Subcutaneous abdominal adipose tissue (tissue), 5 donors: ENCODE measurements around the gene MADD.

Source experiments
- H3K27ac ChIP-seq: one replicate; pipeline ENCODE4 v1.7.0; 2013; ENCODE audit warnings: low read depth, mild to moderate bottlenecking, inconsistent platforms, low read length, moderate library complexity
- H3K27me3 ChIP-seq, 5 donors: one replicate each; pipeline ENCODE4 v1.7.0; 2013; ENCODE audit warnings: low read length in 5 of 5, inconsistent platforms in 1 of 5; ENCODE audit not compliant: control insufficient read depth in 5 of 5, insufficient read depth in 4 of 5
- H3K36me3 ChIP-seq, 5 donors: one replicate each; pipeline ENCODE4 v1.7.0; 2013; ENCODE audit warnings: low read length in 5 of 5; ENCODE audit not compliant: control insufficient read depth in 5 of 5, insufficient read depth in 5 of 5
- H3K4me1 ChIP-seq, 5 donors: one replicate each; pipeline ENCODE4 v1.7.0; 2013; ENCODE audit warnings: low read length in 5 of 5, mild to moderate bottlenecking in 3 of 5, moderate library complexity in 1 of 5; ENCODE audit not compliant: control insufficient read depth in 5 of 5, insufficient read depth in 5 of 5
- H3K4me3 ChIP-seq, 5 donors: one replicate each; pipeline ENCODE4 v1.7.0; 2013; ENCODE audit warnings: low read length in 5 of 5, low read depth in 1 of 5
- H3K9ac ChIP-seq, 5 donors: one replicate each; pipeline ENCODE4 v1.7.0; 2013; ENCODE audit warnings: low read length in 5 of 5, mild to moderate bottlenecking in 4 of 5, moderate library complexity in 3 of 5
- H3K9me3 ChIP-seq, 5 donors: one replicate each; pipeline ENCODE4 v1.7.0; 2013; ENCODE audit warnings: low read length in 5 of 5; ENCODE audit not compliant: control insufficient read depth in 5 of 5
- donor health status: healthy.
- donor health status: healthy.
- donor health status: healthy.
- donor health status: healthy.
- donor health status: healthy.

Gene MADD

DNA sequence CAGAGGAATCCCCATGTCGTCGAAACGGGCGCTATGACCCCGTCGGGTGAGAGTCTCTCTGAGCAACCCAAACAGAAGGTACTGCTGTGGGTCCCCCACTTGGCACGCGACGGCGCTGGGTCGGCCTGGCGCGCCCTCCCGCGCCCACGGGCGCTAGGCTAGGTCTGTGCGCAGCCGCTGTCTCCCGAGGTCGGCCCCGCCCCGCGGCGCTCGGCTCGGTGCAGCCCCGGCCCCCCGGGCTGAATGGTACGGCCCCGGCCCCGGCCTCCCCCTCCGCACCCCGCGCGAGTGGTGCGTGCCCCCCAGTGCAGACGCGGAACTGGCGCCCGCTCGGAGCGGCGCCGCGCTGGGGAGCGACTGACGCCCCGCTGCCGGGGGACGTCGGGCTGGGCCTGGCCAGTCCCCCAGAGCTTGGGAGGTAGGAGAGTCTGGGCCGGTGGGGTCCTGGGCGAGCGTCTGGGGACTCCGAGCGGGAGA lies at the start of gene MADD:
Gene MADD (plus strand): TSS at position 305 of the 477 bp plus-strand sequence.
- peak within 1 kb of the TSS; percentile 81 for H3K27ac ChIP-seq
- H3K4me3 ChIP-seq, result peak within 1 kb of the TSS; percentile 77 to 90 (median 81)
- H3K9me3 ChIP-seq, result no peaks in the 10 kb centered on the region
- H3K9ac ChIP-seq, result peak within 1 kb of the TSS in 4 of 5 donors; percentile 49 to 74 (median 72)
- peaks cover 0 to 27% (median 19%) of the 10 kb centered on the region in 5 donors for H3K36me3 ChIP-seq
- peaks cover 2 to 45% (median 39%) of the 10 kb centered on the region in 5 donors for H3K4me1 ChIP-seq
- no peaks in the 10 kb centered on the region for H3K27me3 ChIP-seq

DNA sequence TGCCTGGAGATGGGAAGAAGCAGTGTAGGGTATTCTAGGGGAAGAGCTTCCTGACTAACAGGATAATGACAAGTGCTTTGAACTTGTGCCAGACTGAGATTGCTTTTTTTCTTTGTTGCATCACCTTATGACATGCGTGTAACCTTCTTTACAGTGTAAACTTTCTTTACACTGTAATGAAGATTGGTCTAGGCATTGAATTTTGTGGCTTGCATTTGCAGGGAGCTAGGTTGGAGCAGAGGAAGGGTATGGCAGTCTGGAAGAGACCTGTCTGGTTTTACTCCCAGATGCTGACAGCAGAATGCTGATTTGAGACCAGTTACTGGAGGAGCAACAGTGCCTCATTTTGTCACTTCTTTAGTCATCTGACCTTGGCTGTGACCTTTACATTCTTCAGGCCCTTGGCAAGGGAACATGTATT lies 49.5 kb upstream of the MADD start:
- H3K4me1 ChIP-seq, result peaks cover 7 to 26% (median 16%) of the 10 kb centered on the region in 5 donors

DNA sequence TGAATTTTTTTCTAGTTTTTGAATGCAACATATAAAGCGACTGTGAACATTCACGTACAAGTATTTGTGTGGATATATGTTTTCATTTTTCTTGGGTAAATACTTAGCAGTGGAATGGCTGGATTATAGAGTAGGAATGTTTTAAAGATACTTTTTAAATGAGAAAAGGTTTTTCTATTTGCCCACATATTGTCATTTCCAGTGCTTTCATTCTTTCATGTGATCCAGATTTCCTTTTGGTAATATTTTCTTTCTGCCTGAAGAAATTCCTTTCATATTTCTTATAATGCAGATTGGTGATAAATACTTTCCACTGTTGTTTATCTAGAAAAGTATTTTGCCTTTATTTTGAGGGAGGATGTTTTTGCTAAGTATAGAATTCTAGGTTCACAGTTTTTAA lies 47.2 kb upstream of the MADD start:
- H3K9me3 ChIP-seq, result no peaks in the 10 kb centered on the region
- no peaks in the 10 kb centered on the region for H3K27me3 ChIP-seq
- no peak overlapping the region for H3K27ac ChIP-seq
- no peak overlapping the region for H3K9ac ChIP-seq
- peaks cover 0 to 6% (median 0%) of the 10 kb centered on the region in 5 donors for H3K4me1 ChIP-seq
- peaks cover 7 to 31% (median 16%) of the 10 kb centered on the region in 5 donors for H3K36me3 ChIP-seq
- H3K4me3 ChIP-seq, result no peak overlapping the region

More for the DNA sequence above, 49.5 kb upstream of the MADD start:
- Histone ChIP-seq H3K27me3 (no peaks in the 10 kb centered on the region), H3K9ac (no peak overlapping the region), H3K4me3 (no peak overlapping the region), H3K9me3 (no peaks in the 10 kb centered on the region), H3K36me3 (peaks cover 6 to 29% (median 16%) of the 10 kb centered on the region in 5 donors), H3K27ac (no peak overlapping the region)

DNA sequence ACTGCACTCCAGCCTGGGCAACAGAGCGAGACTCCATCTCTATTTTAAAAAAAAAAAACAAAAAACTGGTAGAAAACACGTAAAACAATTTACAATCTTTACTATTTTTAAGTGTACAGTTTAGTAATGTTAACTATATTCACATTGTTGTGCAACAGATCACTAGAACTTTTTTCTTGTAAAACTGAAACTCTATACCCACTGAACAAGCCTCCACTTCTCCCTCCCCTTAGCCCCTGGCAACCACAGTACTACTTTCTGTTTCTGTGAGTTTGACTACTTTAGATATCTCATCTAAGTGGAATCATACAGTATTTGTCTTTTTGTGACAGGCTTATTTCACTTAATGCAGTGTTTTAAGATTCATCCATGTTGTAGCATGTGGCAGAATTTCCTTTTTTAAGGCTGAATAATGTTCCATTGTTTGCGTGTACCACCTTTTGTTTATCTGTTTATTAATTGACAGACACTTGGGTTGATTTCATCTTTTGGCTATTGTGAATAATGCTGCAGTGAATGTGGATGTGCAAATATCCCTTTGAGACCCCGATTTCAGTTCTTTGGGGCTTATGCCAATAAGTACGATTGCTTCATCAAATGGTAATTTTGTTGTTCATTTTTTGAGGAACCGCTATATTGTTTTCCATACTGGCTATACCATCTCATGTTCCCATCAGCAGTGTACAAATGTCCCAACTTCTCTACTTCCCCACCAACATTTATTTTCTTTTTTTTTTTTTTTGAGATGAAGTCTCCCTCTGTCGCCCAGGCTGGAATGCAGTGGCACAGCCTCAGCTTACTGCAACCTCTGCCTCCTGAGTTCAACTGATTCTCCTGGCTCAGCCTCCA lies 44.2 kb upstream of the MADD start:
- Histone ChIP-seq H3K4me3 (no peak overlapping the region), H3K27me3 (no peaks in the 10 kb centered on the region), H3K9me3 (no peaks in the 10 kb centered on the region), H3K4me1 (peaks cover 0 to under 1% (median 0%) of the 10 kb centered on the region in 5 donors), H3K9ac (no peak overlapping the region), H3K27ac (no peak overlapping the region), H3K36me3 (peaks cover 2 to 18% (median 9%) of the 10 kb centered on the region in 5 donors)

DNA sequence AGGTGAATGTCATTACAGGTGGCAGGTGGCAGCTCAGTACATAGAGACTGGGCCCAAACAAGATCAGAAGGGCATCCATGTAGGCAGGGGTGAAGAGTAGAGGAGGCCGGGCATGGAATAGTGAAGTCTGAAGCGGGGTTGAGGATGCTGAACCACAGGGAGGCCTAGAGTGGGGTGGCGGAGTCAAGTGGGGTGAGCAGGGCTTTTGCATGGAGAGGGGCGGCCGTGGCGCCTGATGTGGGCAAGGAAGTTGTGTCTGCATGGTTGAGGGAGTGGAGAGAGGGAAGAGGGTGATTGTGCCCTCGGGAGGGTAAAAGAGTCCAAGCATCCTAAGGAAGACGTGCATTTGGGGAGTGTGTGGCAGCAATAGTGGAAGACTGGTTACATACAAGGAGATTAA lies 40.8 kb upstream of the MADD start:
- Histone ChIP-seq H3K4me3 (no peak overlapping the region), H3K9me3 (no peaks in the 10 kb centered on the region), H3K4me1 (peaks cover 0 to 6% (median 4%) of the 10 kb centered on the region in 5 donors), H3K36me3 (peaks cover 3 to 15% (median 4%) of the 10 kb centered on the region in 5 donors), H3K27ac (no peak overlapping the region), H3K27me3 (no peaks in the 10 kb centered on the region), H3K9ac (no peak overlapping the region)

DNA sequence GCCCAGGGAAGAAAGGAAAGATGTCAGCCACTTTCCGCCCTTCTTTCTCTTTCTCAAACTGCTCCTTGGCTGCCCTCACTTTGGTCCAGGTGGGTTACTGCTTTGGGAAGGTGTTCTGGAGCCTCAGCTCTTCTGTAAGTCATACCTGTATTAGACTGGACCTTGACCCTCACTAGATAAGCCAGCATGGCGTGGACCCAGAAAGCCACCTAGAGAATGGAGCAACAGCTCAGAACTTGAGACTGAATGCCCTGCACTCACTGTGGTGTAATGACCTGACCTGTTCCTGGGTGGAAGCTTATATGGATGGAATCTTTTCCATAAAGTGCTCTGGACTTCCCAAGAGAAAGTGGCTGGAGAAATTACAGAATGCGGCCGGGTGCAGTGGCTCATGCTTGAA lies 36.9 kb upstream of the MADD start:
- H3K9ac ChIP-seq, result no peak overlapping the region
- H3K4me1 ChIP-seq, result peaks cover 3 to 23% (median 19%) of the 10 kb centered on the region in 5 donors
- H3K4me3 ChIP-seq, result no peak overlapping the region
- H3K36me3 ChIP-seq, result peaks cover 0 to 19% (median 3%) of the 10 kb centered on the region in 5 donors
- no peaks in the 10 kb centered on the region for H3K9me3 ChIP-seq
- H3K27ac ChIP-seq, result no peak overlapping the region
- H3K27me3 ChIP-seq, result no peaks in the 10 kb centered on the region

DNA sequence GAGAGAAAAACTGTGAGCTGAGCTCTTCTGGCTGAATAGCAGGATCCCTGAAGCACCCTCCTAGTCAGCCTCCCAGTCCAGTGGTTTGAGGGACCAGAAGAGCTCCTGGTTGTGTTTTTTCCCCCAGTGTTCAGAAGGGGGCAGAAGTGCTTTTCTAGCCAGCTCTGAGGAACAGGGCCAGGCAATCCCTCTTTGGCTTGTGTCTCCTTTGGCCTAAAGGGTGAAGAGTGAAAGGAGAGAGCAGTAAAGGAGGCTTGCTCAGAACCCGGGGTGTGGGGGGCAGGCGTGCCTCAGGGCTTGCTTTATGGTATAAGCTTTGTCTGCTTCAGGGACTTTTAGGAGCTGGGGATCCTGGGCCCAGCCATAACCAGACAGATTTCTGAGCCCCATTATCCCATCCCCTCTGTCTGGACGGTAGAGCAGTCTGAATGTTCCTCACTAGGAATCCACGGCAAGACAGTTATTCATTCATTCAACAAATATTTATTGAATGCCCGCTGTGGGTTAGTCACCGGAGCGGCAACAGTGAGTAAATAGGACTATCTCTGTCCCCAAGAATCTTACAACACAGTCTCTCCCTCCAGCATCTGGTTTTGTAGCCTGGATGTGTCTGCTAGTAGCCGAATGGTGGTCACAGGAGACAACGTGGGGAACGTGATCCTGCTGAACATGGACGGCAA lies 35.8 kb upstream of the MADD start:
- Histone ChIP-seq H3K4me3 (peak overlapping the region; percentile 7 to 54 (median 43)), H3K9ac (peak overlapping the region; percentile 6 to 69 (median 27)), H3K27ac (peak overlapping the region; percentile 82), H3K9me3 (no peaks in the 10 kb centered on the region), H3K36me3 (peaks cover 0 to 22% (median 6%) of the 10 kb centered on the region in 5 donors), H3K27me3 (no peaks in the 10 kb centered on the region), H3K4me1 (peaks cover 3 to 29% (median 23%) of the 10 kb centered on the region in 5 donors)

DNA sequence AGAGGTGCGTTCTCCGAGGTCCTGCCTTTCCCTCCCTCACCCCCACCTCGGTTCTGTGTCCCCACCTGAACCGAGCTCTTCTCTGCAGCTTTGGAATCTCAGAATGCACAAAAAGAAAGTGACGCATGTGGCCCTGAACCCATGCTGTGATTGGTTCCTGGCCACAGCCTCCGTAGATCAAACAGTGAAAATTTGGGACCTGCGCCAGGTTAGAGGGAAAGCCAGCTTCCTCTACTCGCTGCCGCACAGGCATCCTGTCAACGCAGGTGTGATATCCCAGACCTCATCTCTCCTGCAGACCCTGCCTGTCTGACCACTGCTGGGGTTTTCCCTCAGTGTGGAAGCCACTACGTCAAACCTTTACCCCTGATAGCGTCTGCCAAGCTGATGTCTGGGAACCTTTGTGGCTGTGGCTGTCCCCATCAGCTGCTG lies 35.2 kb upstream of the MADD start:
- peak overlapping the region in 3 of 5 donors; percentile 6 to 69 (median 33) for H3K9ac ChIP-seq
- H3K4me3 ChIP-seq, result peak overlapping the region; percentile 7 to 54 (median 43)
- peak overlapping the region; percentile 82 for H3K27ac ChIP-seq
- peaks cover 5 to 29% (median 24%) of the 10 kb centered on the region in 5 donors for H3K4me1 ChIP-seq
- H3K36me3 ChIP-seq, result peaks cover 0 to 25% (median 12%) of the 10 kb centered on the region in 5 donors
- no peaks in the 10 kb centered on the region for H3K27me3 ChIP-seq
- no peaks in the 10 kb centered on the region for H3K9me3 ChIP-seq

DNA sequence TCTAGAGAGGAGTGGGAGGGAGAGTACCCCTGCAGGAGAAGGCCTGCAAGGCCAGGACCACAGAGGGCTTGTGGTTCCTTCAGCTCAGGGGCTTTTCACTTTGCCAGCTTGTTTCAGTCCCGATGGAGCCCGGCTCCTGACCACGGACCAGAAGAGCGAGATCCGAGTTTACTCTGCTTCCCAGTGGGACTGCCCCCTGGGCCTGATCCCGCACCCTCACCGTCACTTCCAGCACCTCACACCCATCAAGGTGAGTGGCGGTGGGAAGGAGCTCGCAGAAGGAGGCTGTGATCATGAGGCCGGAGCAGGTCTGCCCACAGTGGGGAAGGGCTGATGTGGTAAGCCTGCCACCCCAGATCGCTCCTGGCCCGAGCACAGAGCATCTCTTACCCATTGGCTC lies 34.8 kb upstream of the MADD start:
- peak overlapping the region; percentile 82 for H3K27ac ChIP-seq

More for the DNA sequence above, 34.8 kb upstream of the MADD start:
- H3K27me3 ChIP-seq, result no peaks in the 10 kb centered on the region
- H3K4me3 ChIP-seq, result no peak overlapping the region
- no peak overlapping the region for H3K9ac ChIP-seq
- peaks cover 5 to 29% (median 24%) of the 10 kb centered on the region in 5 donors for H3K4me1 ChIP-seq
- peaks cover 0 to 30% (median 17%) of the 10 kb centered on the region in 5 donors for H3K36me3 ChIP-seq
- H3K9me3 ChIP-seq, result no peaks in the 10 kb centered on the region
